Measurements from ENCODE around the gene EFCAB14.
A peak's percentile ranks its signal among the peaks of the same experiment; 100 is the strongest.
"Not testable (repeated sequence)": the region's sequence is repeated elsewhere in the genome, so short reads cannot be mapped to it uniquely, and the experiment has no call there.

Gene EFCAB14

DNA sequence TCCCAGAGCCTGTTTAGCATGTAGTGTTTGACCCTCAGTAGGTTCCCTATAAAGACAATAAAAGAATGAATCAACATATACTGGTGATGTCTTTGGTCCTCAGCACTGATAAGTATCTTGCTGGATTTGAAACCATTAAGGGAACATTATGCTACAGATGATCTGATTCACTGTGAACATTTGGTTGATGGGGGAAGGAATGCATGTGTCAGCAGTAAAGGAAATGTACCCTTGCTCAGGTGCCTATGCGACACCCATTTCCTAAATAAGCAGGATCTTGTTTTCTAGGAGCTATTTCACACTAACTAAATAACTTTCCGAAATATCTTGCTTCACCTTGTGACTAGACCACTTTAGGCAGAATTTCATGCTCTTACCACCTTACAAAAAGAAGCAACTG is 34.2 kb downstream of the EFCAB14 start:
- no peak for DNase-seq

GRCh38 chr1:46682064-46682463 is 36.9 kb downstream of the EFCAB14 start:
- DNase-seq = no peak

DNA sequence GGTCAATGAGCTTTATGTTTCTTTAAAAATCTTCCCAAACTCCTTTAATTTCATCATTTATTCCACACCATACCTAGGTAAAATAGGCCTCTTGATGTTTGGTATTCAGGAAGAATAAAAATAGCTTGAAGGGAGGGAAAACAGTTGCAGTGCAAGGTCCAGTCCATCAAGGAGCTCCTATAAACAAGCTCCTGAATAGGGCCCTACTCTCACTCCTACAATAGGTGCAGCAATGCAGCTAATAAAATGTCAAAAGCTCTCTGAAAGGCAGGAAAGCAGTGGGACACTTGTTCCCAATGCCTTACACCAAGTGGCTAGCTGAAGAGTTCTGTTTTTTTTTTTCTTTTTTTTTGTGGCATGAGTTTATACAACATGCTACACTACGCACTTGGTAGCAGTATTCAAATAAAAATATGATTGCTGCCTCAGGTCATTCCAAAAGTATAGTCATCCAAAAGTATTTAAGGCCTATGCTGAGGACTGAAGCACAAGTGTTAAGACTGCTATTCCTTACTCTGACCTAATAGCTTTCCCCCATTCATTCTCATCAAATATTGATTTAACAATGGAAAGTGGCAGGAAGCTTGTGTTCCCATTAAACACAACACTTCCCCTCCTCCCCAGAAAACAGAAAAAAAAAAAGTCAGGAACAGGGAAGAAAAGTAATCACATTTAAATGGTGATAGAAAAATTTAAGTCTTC is 37.4 kb downstream of the EFCAB14 start:
- no peak for DNase-seq

- DNase-seq = no peak
These were observed 38.9 kb downstream of the EFCAB14 start for GRCh38 chr1:46679789-46680573.

- no peak for DNase-seq
These were observed 41.6 kb downstream of the EFCAB14 start for GRCh38 chr1:46677339-46677738.

DNA sequence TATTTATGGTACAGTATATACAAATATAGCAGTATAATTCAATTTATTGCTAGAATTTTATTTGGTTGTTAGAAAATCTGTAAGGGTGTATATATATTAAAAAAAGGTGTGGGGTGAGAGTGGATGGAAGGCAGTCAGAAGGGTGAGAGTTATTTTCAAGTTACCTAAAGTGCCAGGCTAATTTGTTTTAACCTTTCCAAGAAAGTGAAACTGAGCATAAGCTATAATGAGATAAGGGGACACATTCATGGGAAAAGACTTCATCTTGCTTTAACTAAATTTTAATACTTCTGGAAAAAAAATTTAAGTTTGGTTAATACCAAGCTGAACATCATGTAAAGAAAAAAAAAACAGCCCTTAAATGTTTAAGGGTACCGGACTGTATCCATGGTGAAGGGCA is 42.4 kb downstream of the EFCAB14 start:
- DNase-seq = no peak

- DNase-seq = no peak
These were observed 43.2 kb downstream of the EFCAB14 start for GRCh38 chr1:46675549-46676314.

DNA sequence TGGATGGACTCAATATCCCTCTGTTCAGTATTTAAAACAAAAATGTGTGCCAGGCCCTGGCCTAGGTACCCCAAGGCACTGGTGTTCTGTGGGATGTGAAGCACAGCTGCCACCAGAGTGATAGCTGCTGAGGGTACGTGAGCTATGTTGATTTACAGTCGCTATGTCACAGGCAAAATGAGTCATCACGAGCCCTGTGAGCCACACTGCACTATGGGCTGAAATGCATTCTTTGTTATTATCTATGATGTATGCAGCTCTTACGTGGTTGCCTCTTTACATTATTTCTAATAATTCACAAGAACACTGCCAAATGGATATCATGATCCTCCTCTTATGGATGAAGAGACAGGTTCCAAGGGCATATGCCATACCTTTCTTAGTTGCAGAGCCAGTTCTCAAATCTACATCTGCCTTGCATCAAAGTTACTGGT is 45.1 kb downstream of the EFCAB14 start:
- peak; percentile 54 for DNase-seq

DNA sequence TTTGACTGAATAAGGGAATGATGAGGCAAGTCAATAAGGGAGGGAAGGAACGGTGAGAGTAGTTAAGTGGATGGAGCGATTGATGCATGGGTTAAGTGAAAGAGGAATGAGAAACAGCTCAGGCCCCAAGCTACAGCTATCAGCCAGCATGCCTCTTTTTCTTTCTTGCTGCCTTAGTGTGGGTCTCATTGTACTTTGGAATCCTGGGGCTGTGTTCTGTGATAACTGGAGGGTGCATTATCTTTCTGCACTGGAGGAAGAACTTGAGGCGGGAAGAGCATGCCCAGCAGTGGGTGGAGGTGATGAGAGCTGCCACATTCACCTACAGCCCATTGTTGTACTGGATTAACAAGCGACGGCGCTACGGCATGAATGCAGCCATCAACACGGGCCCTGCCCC is 46.2 kb downstream of the EFCAB14 start:
- DNase-seq = no peak

DNA sequence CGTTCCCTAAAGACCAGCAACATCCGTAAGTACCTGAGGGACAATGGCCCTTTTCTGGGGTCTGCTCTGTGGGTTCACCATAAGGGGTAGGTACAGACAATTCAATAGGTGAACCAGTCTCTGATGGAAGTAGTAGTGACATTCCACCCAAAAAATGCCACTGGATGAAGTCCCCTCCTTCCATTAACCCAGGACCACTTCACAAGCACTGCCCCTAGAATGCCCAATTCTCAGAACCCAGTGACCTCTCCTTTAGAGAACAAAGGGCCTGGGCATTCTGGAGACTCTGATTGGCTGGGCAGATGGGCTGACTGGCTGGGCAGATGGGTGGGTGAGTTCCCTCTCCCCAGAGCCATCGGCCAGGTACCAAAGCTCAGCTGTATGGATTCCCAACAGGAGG is 47.4 kb downstream of the EFCAB14 start, which contains the start of gene TEX38:
TSS of gene TEX38 (plus strand) at position 301 of the 400 bp plus-strand sequence. CDS start at position 382, 81 bp downstream.
- DNase-seq = no peak

DNA sequence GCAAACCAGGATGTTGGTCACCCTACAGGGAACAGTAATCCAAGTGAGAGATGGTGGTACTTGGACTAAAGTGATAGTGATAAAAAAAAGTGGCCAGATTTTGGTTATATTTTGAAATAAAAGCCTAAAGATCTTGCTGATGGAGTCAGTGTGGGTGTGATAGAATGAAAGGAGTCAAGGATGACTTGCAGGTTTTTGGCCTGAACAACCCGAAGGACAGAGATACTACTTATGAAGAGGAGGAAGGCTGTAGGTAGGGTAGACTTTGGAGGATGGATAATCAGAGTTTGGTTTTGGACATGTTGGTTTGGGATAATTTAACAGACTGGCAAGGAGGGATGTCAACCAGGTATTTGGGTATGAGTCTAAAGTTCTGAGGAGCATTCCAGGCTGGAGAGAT is 48.8 kb downstream of the EFCAB14 start:
- DNase-seq = no peak

DNA sequence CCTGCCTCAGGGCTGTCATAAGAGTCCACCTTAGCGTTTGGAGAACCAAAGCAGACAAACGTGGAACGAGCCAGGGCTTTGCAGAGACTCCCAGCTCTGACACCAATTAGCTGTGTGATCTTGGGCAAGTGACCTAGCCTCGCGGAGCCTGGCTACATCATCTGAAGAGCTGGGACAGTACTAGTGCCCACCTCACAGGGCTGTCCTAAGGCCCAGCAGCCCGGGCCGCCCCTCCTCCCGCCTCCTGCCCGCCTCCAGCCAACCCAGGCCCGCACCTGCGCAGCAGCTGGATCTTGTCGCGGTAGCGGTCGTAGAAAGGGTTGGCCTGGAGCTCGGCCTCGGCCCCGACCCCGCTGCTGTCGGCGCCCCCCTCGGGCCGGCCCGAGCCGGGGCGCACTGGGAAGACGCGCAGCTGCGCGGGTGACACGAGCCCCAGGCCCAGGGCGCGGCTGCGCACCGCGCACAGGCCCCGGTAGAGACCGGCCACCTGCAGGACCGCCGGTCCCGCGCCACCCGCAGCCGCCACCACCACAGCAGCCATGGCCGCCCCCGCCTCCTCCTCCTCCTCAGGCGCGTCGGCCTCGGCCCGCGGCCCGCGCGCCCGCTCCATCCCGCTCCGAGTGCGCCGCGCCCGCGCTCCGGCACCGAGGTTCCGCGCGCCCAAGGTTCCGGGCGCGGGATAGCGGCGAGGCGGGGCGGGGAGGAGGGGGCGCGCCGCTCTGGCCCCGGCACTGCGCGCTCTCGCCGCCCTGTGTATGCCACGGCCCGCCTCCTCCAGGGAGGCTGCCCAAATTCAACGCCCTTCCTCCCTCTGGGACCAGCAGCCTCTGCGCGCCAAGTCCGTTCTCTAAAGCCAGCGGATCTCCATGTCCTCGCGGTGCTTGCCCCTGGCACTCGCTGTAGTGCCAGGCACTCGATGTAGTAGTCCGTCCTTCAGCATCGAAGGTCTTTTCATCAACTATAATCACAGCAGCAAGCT is 50.8 kb downstream of the EFCAB14 start, which contains the start of gene ATPAF1:
TSS of gene ATPAF1 (minus strand) at position 583 of the 979 bp plus-strand sequence. CDS start at position 541, 42 bp downstream.
- DNase-seq = peak; percentile 80

DNA sequence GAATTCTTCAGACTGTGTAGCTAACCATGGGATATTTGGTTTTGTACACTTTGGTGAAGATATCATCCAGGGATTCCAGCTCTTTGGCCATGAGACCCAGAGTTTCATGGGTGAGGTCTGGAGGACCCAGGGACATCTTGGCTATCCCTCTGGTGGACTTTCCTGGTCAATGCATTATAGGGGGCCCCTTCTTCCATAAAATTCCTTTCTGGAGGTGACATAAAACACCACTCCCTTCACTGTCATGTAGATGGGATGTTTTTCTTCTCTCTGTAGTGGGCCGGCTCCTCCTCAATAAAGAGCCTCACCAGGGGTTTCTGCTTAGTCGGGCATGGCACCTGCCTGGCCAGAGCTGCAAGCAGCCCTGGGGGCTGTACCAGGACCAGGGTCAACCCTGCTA is 52.9 kb downstream of the EFCAB14 start:
- no peak for DNase-seq

DNA sequence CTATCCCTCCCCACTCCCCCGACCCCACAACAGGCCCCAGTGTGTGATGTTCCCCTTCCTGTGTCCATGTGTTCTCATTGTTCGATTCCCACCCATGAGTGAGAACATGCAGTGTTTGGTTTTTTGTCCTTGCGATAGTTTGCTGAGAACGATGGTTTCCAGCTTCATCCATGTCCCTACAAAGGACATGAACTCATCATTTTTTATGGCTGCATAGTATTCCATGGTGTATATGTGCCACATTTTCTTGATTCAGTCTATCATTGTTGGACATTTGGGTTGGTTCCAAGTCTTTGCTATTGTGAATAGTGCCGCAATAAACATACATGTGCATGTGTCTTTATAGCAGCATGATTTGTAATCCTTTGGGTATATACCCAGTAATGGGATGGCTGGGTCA is 56.0 kb downstream of the EFCAB14 start:
- not testable (repeated sequence) for DNase-seq

GRCh38 chr1:46660116-46660515 is 58.8 kb downstream of the EFCAB14 start:
- DNase-seq = not testable (repeated sequence)

GRCh38 chr1:46659307-46659870 is 59.5 kb downstream of the EFCAB14 start:
- no peak for DNase-seq

DNA sequence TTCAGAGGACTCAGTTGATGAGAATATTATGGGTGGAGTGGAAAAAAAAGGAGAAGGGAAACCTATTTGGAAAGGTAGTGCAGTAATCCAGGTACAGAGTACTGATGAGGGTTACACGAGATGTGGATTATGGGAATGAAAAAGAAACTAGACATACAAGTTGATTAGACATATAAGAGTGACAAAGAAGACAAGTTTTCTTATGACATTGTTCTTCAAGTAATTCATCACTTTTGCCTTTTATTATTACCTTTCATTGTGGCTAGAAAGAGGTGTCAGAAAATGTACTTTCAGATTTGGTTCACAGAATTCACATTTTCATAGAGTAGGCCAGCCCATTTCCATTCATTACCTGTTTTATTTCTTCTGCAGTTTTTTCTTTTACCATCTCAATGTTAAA is 61.1 kb downstream of the EFCAB14 start:
- DNase-seq = no peak

DNA sequence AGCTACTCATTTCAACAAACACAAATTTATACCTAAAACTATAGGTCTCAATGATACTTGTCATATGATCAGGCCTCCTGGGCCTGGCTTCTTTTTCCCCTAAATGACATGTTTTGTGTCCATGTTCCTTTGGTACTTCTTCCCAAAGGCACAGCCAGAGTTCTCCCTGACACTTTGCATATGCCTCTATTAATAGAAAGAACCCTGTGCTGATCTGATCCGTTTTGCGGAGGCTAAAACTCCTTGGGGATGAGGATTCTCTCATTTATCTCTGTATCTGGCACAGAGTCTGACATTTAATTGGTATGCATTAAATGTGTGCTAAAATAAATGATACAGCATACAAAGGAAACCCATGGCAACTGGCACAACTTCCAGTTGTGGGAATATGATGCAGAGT is 62.3 kb downstream of the EFCAB14 start:
- DNase-seq = no peak

DNA sequence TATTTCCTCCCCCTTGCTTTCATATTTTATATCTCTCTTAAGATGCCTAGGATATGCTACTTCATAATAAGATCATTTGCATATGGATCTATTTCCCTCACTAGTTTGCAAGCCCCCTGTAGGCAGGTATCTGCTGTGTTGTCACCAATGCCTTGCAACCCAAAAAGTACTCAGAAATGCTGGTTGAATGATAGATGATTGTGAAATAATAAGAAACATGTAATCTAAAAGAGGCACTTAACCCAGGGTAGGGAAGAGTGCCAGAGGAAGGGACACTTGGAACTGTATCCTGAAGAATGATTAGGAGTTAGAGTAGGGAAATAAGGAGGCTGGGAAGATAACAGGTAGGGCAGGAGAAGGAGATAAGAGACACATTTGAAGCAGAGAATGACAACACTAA is 63.1 kb downstream of the EFCAB14 start:
- DNase-seq = no peak

- DNase-seq = not testable (repeated sequence)
These were observed 64.2 kb downstream of the EFCAB14 start for GRCh38 chr1:46654698-46655097.

DNA sequence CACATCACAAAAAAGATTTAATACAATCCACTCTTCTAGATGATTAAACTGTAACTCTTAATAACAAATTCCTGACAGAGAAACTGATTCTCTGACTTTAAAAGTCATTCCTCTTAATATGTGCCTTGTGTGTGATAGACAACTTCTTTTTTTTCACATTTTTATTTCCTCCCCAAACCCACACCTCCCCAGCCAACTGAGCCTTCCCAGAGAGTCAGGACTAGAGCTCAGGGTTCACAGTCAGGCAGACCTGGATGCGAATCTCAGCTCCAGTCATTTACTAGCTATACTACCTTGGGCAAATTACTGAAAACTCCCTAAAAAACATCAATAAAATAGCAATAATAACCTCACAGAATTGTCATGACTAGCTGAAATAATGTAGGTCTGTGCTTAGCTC is 64.9 kb downstream of the EFCAB14 start:
- no peak for DNase-seq

Measured in fibroblast of skin of scalp (primary cell).